HG02610 (cell line): ENCODE measurements around the gene NPPA.
"Not testable (repeated sequence)": the region's sequence is repeated elsewhere in the genome, so short reads cannot be mapped to it uniquely, and the experiment has no call there.

Experiments
- ATAC-seq: cut with Tn5 transposase; IDR thresholded peaks from one replicate; pipeline ENCODE4 v1.9.1; 2021; ENCODE audit warnings: mild to moderate bottlenecking, moderate library complexity; ENCODE audit not compliant: unreplicated experiment

The NPPA gene

DNA sequence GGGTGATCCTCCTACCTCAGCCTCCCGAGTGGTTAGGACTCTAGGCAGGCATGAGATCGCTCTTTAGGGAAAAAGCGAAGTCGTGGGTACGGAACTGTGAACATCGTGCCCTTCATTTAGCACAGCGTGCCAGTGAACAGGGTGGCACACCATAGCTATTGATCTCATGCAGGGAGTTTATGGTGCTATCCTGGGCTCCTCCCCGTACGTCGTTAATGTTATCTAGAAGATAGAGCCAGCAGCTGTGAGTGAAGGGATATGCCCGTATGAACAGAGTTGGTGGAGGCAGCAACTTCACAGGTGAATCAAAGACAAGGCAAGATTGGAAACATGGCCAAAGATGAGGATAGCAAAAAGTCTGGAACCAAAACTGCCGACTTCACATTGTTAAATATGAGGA, 30.4 kb downstream of the NPPA start:
- ATAC-seq: no peak

DNA sequence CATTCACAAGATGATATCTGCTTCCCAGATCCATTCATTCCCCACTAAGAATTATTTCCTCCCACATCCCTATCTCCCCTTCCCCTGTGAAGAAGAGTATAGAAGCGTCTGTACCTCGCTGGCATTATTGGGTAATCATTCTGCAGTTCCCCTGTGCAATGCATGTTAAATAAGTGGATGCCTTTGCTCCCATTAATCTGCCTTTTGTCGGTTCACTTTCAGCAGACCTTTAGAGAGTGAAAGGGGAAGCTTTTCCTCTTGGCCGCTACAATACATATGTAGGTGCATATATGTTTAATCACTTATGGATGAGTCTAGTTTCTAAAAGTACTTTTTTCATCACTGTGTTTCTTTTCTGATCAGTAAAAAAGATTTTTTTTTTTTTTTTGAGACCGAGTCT, 34.6 kb downstream of the NPPA start:
- no peak for ATAC-seq

DNA sequence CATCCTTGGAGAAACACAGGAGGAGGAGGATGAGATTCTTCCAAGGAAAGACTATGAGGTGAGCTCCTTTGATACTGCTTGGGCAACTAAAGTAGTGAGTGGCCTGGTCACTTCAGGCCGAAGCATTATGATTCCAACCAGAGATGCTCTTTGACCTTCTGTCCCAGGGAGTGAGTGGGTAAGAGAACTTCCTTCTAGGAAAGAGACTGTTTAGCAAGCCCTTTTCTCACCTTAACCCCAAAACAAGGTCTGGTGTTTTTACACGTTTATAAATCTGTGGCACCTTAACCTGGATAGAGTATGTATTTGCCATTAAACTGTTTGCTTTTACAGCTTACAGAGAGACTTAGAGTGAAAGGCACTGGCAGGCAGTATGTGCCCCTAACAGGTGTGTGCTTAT, 40.5 kb downstream of the NPPA start:
- ATAC-seq: no peak

DNA sequence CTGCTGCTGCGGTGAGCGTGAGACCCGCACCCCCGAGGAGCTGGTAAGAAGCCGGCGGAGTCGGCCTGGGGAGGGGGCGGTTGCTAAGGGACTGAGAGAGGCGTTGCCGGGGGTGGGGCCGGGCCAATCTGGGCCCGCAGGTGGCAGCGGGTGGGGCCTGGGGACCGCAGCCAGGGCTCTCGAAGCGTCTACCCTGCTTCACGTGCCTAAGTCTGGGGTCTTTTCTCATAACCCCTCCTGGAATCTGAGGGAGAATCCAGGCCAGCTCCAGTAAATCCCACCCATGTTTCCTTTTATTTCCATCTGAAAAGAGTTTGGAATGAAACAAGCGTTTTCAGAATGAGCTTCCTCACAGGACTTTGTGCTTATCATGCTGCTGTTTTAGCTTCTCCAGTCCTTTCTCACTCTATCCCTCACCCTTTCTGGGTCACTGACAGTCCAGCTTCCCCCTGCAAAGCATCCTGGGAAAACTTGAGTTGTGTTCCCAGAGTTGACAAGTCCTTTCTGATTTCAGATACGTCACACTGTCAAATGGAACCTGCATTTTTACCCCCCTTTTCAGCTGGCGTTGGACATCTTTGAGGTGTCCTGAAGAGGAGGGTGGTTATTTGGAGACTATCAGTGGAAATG, 41.2 kb downstream of the NPPA start:
- peak; percentile 37 for ATAC-seq

DNA sequence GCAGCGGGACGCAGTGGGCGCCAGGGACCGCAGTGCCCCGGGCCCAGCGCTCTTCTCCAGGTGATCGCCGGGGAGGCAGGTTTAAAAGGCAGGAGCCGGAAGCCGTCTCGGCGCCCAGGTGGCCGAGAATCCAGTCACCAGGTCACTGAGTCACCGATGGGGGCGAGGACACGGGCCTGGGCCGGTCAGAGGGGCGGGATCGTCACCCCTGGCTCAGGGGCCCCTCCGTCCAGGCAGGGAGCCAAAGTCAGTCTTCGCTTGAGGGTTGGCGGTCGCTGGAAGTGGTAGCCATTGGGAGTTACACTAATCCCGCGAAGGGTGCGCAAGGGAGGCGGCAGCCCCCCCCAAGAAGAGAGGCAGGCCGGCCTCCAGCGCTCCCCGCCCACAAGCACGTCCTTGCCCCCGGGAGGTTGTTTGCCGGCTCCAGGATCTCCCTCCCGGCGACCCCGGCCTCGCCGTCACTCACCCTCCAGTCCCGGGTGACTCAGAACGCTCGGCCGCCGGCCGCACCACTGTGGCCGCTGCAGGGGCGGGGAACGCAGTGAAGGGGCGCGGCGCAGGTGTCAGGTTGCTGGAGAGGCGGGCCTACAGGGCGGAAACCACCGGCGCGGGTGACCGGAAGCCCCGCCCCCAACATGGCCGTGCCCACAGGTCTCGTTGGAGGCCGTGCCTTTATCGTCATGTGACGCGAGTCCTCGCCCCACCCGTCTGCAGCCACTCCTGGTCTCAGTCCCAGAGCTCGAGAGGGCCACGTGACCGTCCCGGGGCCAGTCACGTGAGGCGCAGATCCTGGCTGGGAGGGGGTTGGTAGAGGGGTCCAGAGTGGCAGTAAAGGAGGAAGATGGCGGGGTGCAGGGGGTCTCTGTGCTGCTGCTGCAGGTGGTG, 41.9 kb downstream of the NPPA start, which contains the start of the genes CLCN6 and MTHFR:
CLCN6 (plus strand) TSS at position 770 of the 885 bp plus-strand sequence; CDS start at position 842, 72 bp downstream.
MTHFR (minus strand) TSS at position 543 of the 885 bp plus-strand sequence. CDS start 2,848 bp downstream, outside the sequence.
- peak; percentile 80 for ATAC-seq

DNA sequence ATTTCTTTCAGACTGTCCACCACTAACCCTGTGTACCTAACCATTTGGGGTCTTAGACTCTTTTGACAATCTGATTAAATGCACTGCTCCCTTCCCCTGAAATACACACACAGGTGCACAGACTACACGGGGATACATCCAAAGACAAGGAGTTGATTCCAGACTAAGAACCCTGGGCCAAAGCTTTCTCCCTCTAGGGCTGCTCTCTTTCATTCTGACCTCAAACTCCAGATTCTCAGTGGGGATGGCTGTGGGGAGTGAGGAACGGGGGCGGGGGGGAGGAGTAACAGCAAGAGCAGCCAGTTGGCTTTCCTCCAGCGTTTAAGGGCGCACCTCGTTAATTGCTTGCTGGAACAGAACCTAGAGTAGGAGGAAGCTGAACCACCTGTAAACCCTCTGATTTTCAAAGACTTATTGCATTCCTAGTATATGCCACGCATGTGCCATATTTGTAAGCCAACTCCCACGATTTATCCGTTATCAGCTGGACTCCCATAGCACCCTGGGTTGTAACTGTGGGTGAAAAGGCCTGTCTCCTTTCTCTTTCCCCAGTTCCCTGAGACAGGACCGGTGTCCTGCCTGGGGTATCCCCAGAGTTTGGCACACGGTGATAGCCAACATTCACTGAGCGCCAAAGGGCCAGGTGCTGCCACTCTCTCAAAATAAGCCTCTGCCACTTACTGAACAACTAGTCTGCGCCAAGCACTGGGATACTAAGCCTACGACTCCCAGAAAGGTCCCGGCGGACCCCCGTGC, 42.7 kb downstream of the NPPA start:
- ATAC-seq: no peak

DNA sequence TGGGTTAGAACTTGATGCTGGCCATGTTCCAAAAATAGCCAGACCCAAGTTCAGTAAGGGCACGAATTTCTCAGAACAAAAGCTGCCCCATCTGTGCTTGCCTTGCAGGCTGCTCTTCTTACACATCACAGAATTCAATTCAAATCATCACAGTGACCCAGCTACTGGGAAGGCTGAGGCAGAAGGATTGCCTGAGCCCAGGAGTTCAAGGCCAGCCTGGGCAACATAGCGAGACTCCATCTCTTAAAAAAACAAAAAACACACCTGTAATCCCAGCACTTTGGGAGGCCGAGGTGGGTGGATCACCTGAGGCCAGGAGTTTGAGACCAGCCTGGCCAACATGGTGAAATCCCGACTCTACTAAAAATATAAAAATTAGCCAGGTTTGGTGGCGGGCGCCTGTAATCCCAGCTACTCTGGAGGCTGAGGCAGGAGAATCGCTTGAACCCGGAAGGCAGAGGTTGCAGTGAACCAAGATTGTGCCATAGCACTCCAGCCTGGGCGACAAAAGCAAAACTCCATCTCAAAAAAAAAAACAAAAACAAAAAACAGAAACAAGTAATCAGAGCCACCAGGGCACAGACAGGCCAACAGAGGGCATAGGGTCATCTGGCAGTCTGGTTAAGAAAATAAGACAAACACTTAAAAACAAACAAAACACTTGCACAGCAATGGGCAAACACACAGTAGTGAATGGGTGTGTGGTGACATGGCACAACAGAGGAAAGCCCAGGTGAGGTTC, 43.5 kb downstream of the NPPA start:
- ATAC-seq: not testable (repeated sequence)

DNA sequence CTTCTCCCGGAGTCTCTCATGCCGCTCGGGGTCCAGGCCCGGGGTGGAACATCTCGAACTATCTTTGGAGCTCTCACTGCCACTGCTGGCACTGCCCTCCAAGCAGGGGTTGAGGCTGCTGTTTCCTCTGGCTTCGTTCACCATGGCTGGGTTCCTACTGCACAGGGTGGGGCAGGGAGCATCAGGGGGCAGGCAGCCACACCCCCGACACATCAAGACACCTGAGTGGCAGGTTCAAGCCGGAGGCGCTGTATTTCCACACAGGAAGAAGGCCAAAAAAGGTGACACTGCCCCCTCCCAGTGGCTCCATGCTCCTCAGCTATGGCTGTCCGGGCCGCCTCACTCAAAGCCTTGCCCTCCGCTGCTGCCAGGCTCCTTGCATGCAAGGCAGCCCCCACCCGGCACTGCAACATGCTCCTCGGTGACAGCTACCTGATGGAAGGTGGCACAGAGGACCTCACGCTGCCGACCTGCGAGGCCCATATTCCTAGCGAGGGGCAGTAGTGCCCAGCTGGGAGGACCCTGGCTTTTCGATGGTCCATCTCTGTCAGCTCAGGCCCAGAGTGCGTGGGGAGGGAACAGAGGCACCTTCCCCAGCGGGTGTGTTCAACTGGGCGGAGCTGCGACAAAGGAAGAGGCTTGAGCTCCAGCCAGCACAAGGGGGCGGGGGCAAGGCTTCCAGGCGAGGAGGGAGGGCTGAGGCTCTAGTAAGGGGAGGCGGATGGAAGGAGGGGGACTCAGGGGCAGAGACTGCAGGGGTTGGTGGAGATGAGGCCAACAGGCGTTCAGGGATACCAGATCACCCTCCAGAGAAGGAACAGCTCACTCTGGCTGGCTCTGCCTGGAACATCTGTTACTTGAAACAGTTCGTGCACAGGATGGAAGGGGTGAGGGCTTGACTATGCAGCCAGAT, 44.4 kb downstream of the NPPA start:
- no peak for ATAC-seq

DNA sequence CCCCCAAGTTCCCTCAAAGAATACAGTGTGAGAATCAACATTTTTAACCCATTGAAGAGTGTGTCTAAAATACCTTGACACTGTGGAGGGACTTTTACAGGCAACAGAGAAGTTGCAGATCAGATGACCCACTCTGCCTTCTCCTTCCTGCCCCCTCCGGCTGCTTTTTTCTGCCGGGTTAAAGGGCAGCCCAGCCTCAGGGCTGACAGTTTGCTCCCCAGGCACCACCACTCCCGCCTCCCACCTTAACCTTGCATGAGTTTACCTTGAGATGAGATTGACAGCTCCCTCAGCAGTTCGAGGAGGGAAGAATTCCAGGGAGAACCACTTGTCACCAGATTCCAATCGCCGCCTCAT, 45.0 kb downstream of the NPPA start:
- no peak for ATAC-seq

DNA sequence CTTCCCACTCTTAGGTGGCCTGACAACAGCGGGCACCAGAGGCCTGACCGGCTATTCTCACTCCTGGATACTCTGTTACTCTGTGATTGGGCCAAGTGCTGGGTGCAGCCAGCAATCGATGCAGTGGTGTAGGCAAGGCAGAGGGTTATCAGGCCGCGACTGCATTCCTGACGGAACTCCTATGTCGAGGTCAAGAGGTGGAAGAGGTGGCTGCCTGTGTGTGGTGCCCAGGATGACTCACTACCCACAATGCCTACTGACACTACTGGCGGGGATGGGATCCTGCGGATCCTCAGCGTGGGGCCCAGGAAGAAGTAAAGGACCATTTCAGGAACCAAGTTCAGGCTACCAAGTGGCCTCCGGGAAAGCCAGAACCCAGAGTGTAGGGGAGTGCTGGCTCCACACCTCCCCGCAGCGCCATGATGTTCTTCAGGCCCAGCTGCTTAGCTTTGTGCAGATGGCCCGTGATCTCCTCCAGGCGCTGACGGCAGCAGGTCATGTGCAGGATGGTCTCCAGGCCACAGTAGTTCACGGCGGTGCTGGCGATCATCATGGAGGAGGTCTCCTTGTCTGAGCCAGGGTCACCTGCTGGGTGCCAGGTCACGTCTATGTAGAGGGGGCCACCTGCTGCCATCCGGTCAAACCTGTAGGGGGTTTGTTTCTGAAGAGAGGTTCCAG, 46.7 kb downstream of the NPPA start:
- ATAC-seq: no peak

DNA sequence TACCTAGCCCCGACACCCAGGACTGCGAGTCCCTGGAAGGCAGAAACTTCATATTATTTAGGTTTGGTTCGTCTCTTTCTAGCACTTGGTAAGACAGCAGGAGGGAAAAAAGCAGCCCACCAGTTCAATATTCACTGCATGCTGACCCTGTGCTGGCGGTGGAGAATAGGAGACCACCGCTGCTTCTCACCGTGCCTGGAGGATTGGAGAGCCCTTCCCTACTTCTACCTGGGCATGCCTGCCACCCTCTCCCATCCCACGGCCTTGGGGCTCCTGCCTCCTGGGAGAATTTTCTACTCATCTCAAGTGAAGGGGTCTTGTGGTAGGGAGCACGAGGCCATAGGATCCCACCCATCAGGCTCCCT, 47.2 kb downstream of the NPPA start:
- ATAC-seq: no peak

DNA sequence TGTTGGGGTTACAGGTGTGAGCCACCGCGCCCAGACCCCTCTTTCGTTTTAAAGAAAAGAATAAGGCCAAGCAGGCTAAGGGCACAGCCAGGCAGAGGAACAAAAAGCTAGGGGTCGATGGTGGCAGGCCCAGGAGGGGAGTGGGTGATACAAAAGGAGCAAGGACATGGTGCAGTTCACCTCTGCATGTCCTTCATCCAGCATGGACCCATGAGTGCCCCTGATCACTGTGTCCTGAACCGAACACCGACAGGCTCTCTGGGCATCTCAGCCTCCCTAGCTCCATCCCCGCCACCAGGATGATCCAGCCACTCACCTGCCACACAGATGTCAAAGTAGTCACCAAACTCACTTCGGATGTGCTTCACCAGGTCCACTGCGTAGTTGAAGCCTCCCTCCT, 47.7 kb downstream of the NPPA start:
- no peak for ATAC-seq

DNA sequence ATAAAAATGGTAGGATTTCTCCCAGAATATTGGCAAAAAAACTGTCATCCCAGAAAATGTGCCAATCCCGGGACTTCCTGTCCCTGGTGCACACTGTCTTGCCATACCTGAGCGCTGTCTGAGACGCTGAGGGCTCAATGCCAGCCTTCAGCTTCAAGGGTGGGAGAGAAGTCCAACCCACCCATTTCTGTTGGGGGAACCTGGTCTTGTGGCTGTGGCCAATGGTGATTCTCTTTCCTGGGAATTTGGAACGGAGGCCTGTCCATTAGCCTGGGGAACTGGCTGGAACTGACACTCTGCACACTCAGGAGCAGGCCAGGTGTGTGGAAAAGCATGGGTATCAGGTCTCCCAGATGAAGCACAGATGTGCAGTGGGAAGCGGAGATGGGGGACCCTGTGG, 48.5 kb downstream of the NPPA start:
- ATAC-seq: no peak

DNA sequence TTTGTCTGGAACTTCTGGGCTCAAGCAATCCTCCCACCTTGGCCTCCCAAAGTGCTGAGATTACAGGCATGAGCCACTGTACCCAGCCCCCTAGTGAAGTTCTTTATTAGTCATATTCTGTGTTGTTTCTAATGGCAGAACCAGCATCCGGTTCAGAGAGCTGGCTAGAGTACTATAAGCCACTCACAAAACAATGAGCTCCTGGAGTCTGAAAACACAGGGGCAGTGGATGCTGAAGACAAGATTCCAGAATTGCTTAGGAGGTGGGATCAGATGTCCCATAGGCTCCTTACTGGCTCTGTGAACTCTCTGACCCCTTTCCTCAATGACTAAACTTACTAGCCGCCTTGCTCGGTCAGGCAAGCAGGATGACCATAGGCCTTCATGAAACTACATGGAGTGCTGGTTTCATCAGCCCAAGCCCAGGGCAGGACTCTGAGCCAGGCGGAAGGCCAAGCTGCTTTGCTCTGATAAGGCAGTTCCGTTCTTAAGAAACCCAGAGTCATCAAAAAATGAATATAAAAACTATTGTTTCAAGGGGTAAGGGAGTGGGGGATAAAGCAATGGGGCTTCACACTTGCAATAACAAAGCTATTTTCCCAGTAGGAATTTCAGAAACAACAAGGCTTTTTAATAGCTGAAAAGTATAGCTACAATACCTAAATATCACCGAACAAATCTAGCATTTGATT, 49.9 kb downstream of the NPPA start:
- ATAC-seq: no peak

DNA sequence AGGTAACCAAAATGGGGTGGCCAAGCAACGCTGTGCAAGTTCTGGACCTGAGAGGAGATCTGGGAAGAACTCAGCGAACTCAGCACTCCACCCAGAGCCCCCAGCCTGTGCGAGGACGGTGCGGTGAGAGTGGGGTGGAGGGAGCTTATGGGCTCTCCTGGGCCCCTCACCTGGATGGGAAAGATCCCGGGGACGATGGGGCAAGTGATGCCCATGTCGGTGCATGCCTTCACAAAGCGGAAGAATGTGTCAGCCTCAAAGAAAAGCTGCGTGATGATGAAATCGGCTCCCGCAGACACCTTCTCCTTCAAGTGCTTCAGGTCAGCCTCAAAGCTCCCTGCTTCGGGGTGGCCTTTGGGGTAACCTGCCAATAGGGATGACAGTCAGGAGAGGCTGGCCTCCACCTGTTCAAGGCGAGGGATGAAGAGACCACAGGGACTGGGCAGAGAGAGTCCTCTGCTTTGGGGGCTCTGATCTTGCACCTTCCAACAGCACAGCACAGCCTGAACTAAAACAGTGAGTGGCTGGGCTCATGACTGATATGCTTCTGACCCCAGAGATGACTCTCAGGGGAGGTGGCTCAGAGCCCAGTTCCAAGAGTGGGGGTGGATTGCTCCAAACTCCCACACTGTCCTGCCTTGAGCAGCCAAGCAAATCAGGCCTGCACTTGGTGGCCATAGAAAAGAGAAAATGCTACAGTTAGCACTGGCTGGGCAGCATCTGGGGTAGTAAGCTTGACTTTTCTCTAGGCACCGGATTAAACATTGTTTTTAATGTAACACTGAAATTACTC, 51.4 kb downstream of the NPPA start:
- no peak for ATAC-seq
